Measurements from ENCODE around the gene RIC3.

Gene RIC3

DNA sequence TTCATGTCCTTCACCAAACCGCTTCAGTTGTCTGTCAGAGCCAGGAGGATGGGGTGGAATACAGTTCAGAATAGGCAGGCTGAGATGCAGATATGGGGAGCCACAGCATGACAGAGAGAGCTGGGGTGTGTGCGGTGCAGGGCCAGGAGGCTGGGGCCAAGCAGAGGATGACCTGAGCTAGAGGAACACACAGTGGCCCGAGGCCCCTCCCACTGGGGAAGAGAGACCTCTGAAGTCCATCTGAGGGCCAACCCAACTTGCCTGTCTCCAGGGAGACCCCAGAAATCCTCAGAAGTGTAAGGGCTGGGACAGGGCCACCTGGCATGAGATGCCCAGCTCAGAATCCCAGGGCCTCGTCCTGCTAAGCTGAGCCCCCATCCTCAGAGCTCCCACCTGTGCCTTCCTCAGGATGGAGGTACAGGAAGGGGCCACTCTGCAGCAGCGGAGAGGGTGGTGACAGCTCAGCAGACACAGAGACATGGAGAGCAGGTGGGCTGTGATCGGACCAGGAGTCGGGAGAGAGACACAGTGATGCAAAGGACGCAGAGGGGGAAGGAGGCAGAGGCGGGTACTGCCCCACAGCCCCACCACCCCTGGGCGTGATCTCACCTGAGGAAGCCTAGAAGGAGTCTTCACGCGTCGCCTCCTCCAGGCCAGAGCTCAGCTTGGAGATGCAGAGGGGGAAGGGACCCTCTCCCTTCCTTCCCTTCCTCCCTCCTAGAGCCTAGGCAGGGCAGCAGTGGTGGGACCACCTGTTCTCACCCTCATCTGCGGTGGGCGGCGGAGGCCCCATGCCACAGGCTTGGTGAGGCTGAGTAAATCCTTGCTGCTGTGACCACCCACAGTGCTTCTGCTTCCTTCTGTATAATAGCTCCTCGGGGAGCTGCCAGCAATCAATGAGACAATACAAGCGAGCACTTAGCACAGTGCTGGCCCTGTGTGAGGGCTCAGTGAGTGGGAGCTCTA lies 96.9 kb downstream of the RIC3 start:
- H3K9me3 ChIP-seq (ENCODE audit: control extremely low read depth in 1 of 5, control insufficient read depth in 4 of 5, insufficient read depth in 2 of 5, low read depth in 1 of 5, low read length in 4 of 5), result no peaks in the 10 kb centered on the region
- H3K27me3 ChIP-seq (replicated peaks in 2 of 5; ENCODE audit: control insufficient read depth in 4 of 5, insufficient read depth in 5 of 5, low read length in 4 of 5), result peaks cover 0 to 19% (median 5%) of the 10 kb centered on the region in 5 experiments
- DNase-seq, result no peak
- ChIA-PET CTCF (interaction anchor here (0.7 to 2.9 kb wide), 10 partner anchors 11 to 60 kb away, joined by 3 to 13 read pairs (median 4); no protein-coding TSS in a partner anchor), POLR2A (no interaction called here)
- H3K36me3 ChIP-seq (ENCODE audit: control insufficient read depth in 4 of 4, insufficient read depth in 4 of 4, low read length in 3 of 4), result no peaks in the 10 kb centered on the region
- H3K4me3 ChIP-seq (ENCODE audit: control insufficient read depth in 1 of 7, extremely low read depth in 1 of 7, insufficient read depth in 4 of 7, low read depth in 2 of 7, low read length in 6 of 7), result no peak overlapping the region
- H3K27ac ChIP-seq (ENCODE audit: insufficient read depth in 1 of 2, low read depth in 1 of 2, low read length in 2 of 2, poor library complexity in 1 of 2, severe bottlenecking in 2 of 2), result no peak overlapping the region
- H3K4me1 ChIP-seq (ENCODE audit: control extremely low read depth in 1 of 4, control insufficient read depth in 4 of 4, insufficient read depth in 4 of 4, low read length in 3 of 4), result no peaks in the 10 kb centered on the region
- 81% methylated on average over 15 of the region's 18 CpGs for WGBS (ENCODE audit: insufficient coverage)

DNA sequence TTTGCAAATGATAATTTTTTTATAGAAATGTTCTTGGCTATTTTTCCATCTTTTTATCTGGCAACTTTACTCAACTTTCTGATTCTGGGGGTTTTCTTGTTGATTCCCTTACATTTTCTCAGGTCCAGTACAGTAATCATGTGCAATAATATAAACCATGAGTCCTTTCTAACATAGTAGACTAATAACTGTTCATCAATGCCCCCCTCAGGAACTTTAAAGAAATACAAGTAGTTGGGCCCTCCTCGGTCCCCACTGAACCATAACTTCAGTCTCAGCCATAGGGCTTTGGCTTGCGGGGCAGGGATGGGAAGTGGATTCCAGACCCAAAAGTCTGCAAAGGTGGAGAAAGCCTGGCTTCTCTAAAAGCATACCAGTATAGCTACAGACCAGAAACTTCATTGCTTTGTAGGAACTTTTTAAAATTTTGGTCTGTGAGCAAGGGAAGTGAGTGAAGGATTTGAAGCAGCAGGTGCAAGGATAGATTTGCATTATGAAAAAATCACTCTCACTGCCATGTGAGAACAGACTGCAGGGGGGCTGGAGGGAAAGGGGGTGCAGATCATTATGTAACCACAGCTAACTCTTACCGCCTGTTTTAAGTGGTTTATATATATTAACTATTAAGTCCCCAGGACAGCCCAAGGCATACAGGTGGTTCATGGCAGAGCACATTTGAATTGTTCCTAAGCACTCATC lies 98.3 kb downstream of the RIC3 start:
- H3K9me3 ChIP-seq (ENCODE audit: control extremely low read depth in 1 of 5, control insufficient read depth in 4 of 5, insufficient read depth in 2 of 5, low read depth in 1 of 5, low read length in 4 of 5), result no peaks in the 10 kb centered on the region
- POLR2A ChIA-PET, result no interaction called here
- no peaks in the 10 kb centered on the region for H3K4me1 ChIP-seq (ENCODE audit: control extremely low read depth in 1 of 4, control insufficient read depth in 4 of 4, insufficient read depth in 4 of 4, low read length in 3 of 4)
- WGBS (ENCODE audit: insufficient coverage), result 0% methylated on average over 1 of the region's 3 CpGs
- peaks cover 0 to 17% (median 5%) of the 10 kb centered on the region in 5 experiments for H3K27me3 ChIP-seq (replicated peaks in 2 of 5; ENCODE audit: control insufficient read depth in 4 of 5, insufficient read depth in 5 of 5, low read length in 4 of 5)
- CTCF ChIA-PET, result interaction anchor here (1.0 to 2.9 kb wide), 6 partner anchors 18 to 58 kb away, joined by 3 to 13 read pairs (median 4); no protein-coding TSS in a partner anchor
- H3K4me3 ChIP-seq (ENCODE audit: control insufficient read depth in 1 of 7, extremely low read depth in 1 of 7, insufficient read depth in 4 of 7, low read depth in 2 of 7, low read length in 6 of 7), result no peak overlapping the region
- peak; percentile 27 to 47 (median 38) for DNase-seq
- no peak overlapping the region for H3K27ac ChIP-seq (ENCODE audit: insufficient read depth in 1 of 2, low read depth in 1 of 2, low read length in 2 of 2, poor library complexity in 1 of 2, severe bottlenecking in 2 of 2)
- no peaks in the 10 kb centered on the region for H3K36me3 ChIP-seq (ENCODE audit: control insufficient read depth in 4 of 4, insufficient read depth in 4 of 4, low read length in 3 of 4)

DNA sequence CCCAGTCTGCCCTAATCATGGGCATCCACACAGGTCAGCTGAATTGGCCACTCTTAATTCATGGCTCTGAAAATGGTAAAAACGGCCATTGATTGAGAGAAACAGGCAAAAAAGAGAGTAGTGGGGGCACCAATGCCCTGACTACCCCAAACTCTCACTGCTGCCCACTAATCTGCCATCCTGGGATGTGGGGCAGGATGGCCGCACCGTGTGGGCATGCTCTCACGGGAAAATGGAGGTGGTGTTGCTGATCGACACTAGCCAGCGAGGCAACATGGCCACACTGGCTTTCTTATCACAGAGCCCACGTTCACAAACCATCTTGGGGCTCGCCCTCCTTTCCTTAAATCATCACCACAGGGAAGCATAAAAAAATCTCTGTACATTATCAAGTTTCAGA lies 99.1 kb downstream of the RIC3 start:
- no peak for DNase-seq
- no peaks in the 10 kb centered on the region for H3K9me3 ChIP-seq (ENCODE audit: control extremely low read depth in 1 of 5, control insufficient read depth in 4 of 5, insufficient read depth in 2 of 5, low read depth in 1 of 5, low read length in 4 of 5)
- no peak overlapping the region for H3K27ac ChIP-seq (ENCODE audit: insufficient read depth in 1 of 2, low read depth in 1 of 2, low read length in 2 of 2, poor library complexity in 1 of 2, severe bottlenecking in 2 of 2)
- ChIA-PET CTCF (no interaction called here), POLR2A (no interaction called here)
- no peaks in the 10 kb centered on the region for H3K4me1 ChIP-seq (ENCODE audit: control extremely low read depth in 1 of 4, control insufficient read depth in 4 of 4, insufficient read depth in 4 of 4, low read length in 3 of 4)
- no peaks in the 10 kb centered on the region for H3K36me3 ChIP-seq (ENCODE audit: control insufficient read depth in 4 of 4, insufficient read depth in 4 of 4, low read length in 3 of 4)
- 90% methylated on average over 8 of the region's 8 CpGs for WGBS (ENCODE audit: insufficient coverage)
- H3K4me3 ChIP-seq (ENCODE audit: control insufficient read depth in 1 of 7, extremely low read depth in 1 of 7, insufficient read depth in 4 of 7, low read depth in 2 of 7, low read length in 6 of 7), result no peak overlapping the region
- peaks cover 0 to 17% (median 5%) of the 10 kb centered on the region in 5 experiments for H3K27me3 ChIP-seq (replicated peaks in 2 of 5; ENCODE audit: control insufficient read depth in 4 of 5, insufficient read depth in 5 of 5, low read length in 4 of 5)

DNA sequence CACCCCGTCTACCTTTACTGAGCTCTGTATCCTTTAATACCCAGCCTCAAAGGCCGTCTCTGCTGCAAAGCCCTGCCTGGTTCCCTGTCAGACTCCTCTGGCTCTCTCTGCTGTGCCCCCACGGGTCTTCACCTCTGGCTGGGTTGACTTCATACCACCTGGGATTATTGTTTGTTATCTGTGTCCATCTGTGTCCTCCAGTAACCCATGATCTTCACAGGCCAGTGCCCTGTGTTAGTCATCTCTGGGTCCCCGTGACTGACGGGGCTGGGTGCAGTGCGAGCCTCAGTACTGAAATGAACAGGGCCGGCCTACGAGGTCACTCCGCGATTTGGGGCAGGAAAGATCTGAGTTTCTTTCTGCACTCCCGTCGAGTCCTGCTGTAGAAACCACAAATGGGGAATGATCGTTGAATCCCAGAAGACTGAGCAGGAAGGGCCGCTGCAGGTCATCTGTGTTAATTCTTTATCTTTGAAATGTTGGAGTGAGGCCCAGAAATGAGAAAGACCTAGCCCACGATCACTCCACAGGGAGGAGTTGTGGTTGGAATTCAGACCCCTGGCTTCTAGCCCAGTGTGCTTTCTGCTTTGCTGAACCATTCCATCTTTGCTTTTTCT lies 100.1 kb downstream of the RIC3 start:
- Histone ChIP-seq H3K27me3 (replicated peaks in 2 of 5; ENCODE audit: control insufficient read depth in 4 of 5, insufficient read depth in 5 of 5, low read length in 4 of 5) (peaks cover 0 to 14% (median 2%) of the 10 kb centered on the region in 5 experiments), H3K4me1 (ENCODE audit: control extremely low read depth in 1 of 4, control insufficient read depth in 4 of 4, insufficient read depth in 4 of 4, low read length in 3 of 4) (no peaks in the 10 kb centered on the region), H3K36me3 (ENCODE audit: control insufficient read depth in 4 of 4, insufficient read depth in 4 of 4, low read length in 3 of 4) (no peaks in the 10 kb centered on the region), H3K4me3 (ENCODE audit: control insufficient read depth in 1 of 7, extremely low read depth in 1 of 7, insufficient read depth in 4 of 7, low read depth in 2 of 7, low read length in 6 of 7) (no peak overlapping the region), H3K27ac (ENCODE audit: insufficient read depth in 1 of 2, low read depth in 1 of 2, low read length in 2 of 2, poor library complexity in 1 of 2, severe bottlenecking in 2 of 2) (no peak overlapping the region), H3K9me3 (ENCODE audit: control extremely low read depth in 1 of 5, control insufficient read depth in 4 of 5, insufficient read depth in 2 of 5, low read depth in 1 of 5, low read length in 4 of 5) (no peaks in the 10 kb centered on the region)
- DNase-seq, result peak in 2 of 3 donors; percentile 13 to 64
- POLR2A ChIA-PET, result no interaction called here
- 57% methylated on average over 13 of the region's 15 CpGs for WGBS (ENCODE audit: insufficient coverage)
- CTCF ChIA-PET, result interaction anchor here (1.0 to 2.4 kb wide), 5 partner anchors 11 to 62 kb away, joined by 3 to 9 read pairs (median 4); no protein-coding TSS in a partner anchor

DNA sequence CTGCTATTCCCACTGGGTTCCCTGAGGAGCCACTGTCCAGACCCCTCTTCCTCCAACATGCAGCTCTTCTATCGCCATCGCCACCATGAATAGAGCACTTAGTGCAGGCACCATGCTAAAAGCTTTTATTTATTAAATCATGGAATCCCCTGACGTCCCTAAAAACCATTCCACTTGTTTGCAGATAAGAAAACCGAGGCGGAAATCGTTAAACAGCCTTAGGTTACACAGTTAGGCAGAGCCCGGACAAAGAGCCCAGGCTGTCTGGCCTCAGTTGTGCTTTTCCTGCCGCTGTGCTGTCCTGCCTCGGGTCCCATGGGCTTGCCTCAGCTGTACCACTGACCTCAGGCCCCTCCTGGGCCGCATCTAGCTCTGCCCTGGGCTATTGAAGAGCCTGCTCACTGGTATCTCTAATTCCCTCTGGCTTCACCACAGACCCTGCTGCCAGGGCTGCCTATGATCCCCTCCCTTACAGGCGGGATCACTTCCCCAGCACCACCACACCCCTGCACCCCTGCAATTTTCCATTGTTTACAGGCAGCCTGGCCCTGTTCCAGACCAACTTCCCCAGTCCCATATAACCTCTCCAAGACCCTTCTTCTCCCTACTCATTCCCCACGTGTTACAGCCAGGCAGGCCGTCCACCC lies 100.8 kb downstream of the RIC3 start:
- no peaks in the 10 kb centered on the region for H3K4me1 ChIP-seq (ENCODE audit: control extremely low read depth in 1 of 4, control insufficient read depth in 4 of 4, insufficient read depth in 4 of 4, low read length in 3 of 4)
- H3K27ac ChIP-seq (ENCODE audit: insufficient read depth in 1 of 2, low read depth in 1 of 2, low read length in 2 of 2, poor library complexity in 1 of 2, severe bottlenecking in 2 of 2), result no peak overlapping the region
- H3K4me3 ChIP-seq (ENCODE audit: control insufficient read depth in 1 of 7, extremely low read depth in 1 of 7, insufficient read depth in 4 of 7, low read depth in 2 of 7, low read length in 6 of 7), result no peak overlapping the region
- no peaks in the 10 kb centered on the region for H3K9me3 ChIP-seq (ENCODE audit: control extremely low read depth in 1 of 5, control insufficient read depth in 4 of 5, insufficient read depth in 2 of 5, low read depth in 1 of 5, low read length in 4 of 5)
- WGBS (ENCODE audit: insufficient coverage), result 71% methylated on average over 9 of the region's 13 CpGs
- CTCF ChIA-PET, result interaction anchor here (0.8 to 2.4 kb wide), 7 partner anchors 11 to 61 kb away, joined by 3 to 9 read pairs (median 4); no protein-coding TSS in a partner anchor
- POLR2A ChIA-PET, result no interaction called here
- peaks cover 0 to 12% (median 0%) of the 10 kb centered on the region in 5 experiments for H3K27me3 ChIP-seq (replicated peaks in 2 of 5; ENCODE audit: control insufficient read depth in 4 of 5, insufficient read depth in 5 of 5, low read length in 4 of 5)
- no peaks in the 10 kb centered on the region for H3K36me3 ChIP-seq (ENCODE audit: control insufficient read depth in 4 of 4, insufficient read depth in 4 of 4, low read length in 3 of 4)
- DNase-seq, result no peak

DNA sequence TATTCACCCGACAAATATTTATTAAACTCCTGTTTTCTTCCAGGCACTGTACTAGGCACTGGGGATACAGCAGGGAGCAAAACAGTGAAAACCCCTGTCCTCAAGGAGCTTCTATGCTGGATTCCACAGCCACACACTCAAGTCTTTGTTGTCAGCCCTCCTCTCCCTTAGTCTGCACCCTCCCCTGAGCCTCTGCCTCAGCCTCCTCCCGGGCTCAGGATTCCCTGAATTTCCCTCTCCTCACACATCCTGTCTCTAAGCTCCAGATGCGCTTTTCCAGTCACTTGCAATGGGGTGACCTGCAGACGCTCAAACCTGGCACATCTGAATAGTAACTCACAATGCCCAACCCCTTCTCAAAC lies 101.3 kb downstream of the RIC3 start:
- Histone ChIP-seq H3K4me3 (ENCODE audit: control insufficient read depth in 1 of 7, extremely low read depth in 1 of 7, insufficient read depth in 4 of 7, low read depth in 2 of 7, low read length in 6 of 7) (no peak overlapping the region), H3K4me1 (ENCODE audit: control extremely low read depth in 1 of 4, control insufficient read depth in 4 of 4, insufficient read depth in 4 of 4, low read length in 3 of 4) (no peaks in the 10 kb centered on the region), H3K27ac (ENCODE audit: insufficient read depth in 1 of 2, low read depth in 1 of 2, low read length in 2 of 2, poor library complexity in 1 of 2, severe bottlenecking in 2 of 2) (no peak overlapping the region), H3K36me3 (ENCODE audit: control insufficient read depth in 4 of 4, insufficient read depth in 4 of 4, low read length in 3 of 4) (no peaks in the 10 kb centered on the region), H3K9me3 (ENCODE audit: control extremely low read depth in 1 of 5, control insufficient read depth in 4 of 5, insufficient read depth in 2 of 5, low read depth in 1 of 5, low read length in 4 of 5) (no peaks in the 10 kb centered on the region), H3K27me3 (replicated peaks in 2 of 5; ENCODE audit: control insufficient read depth in 4 of 5, insufficient read depth in 5 of 5, low read length in 4 of 5) (peaks cover 0 to 11% (median 0%) of the 10 kb centered on the region in 5 experiments)
- ChIA-PET CTCF (interaction anchor here (0.8 to 2.4 kb wide), 8 partner anchors 12 to 61 kb away, joined by 3 to 9 read pairs (median 4); no protein-coding TSS in a partner anchor), POLR2A (no interaction called here)
- no peak for DNase-seq
- 100% methylated on average over 3 of the region's 4 CpGs for WGBS (ENCODE audit: insufficient coverage)
